ENCODE data around the gene CCDC181. TPM values are rescaled to one million over a fixed set of nuclear protein-coding genes. Genes with fewer than 3 reads are reported as not detected.

Gene CCDC181
- total RNA-seq, 3 donors from 2014 or later = 0.16 to 0.43 (median 0.16) TPM

Other genes with a start within 250 kb of the CCDC181 start
- 10 to 100 TPM in 2 of 3 donors, 1 to 10 TPM in 1; 9.0 to 18.5 (median 11.7) TPM for gene NME7, start 59.7 kb downstream of the CCDC181 start, total RNA-seq
- gene BLZF1, start 59.3 kb downstream of the CCDC181 start, total RNA-seq = 10 to 100 TPM in 2 of 3 donors, 1 to 10 TPM in 1; 7.2 to 11.2 (median 10.9) TPM
- 10 to 100 TPM in 2 of 3 donors, 1 to 10 TPM in 1; 9.1 to 13.5 (median 12.0) TPM for gene SLC19A2, start 58.5 kb upstream of the CCDC181 start, total RNA-seq
- 100 to 1,000 TPM in 2 of 3 donors, 10 to 100 TPM in 1; 69.1 to 151 (median 149) TPM for gene F5, start 159.0 kb upstream of the CCDC181 start, total RNA-seq
- under 1 TPM; 0.35 to 0.48 (median 0.40) TPM for gene SELP, start 202.7 kb upstream of the CCDC181 start, total RNA-seq

Measured in activated T-cell treated with anti-CD3 and anti-CD28 coated beads, Interleukin-2, amount 50 U/mL, for 4 hours (primary cell).